Urothelium cell line (cell line): Measurements from ENCODE around the gene SNRNP200.
"Not testable (repeated sequence)": the region's sequence is repeated elsewhere in the genome, so short reads cannot be mapped to it uniquely, and the experiment has no call there.

Experiments
- DNase-seq: peaks from one replicate; pipeline ENCODE4 v3.0.0; 2011; ENCODE audit warnings: low spot score, mixed read lengths
- FAIRE-seq: peaks from 2 replicates; lab custom pipeline; 2011; peaks lifted over from hg19 to GRCh38; lab: Jason Lieb, UNC

SNRNP200 gene

GRCh38 chr2:96325884-96326255 lies 20.5 kb upstream of the SNRNP200 start:
- DNase-seq (no peak), FAIRE-seq (no peak)

GRCh38 chr2:96325041-96325883 lies 19.9 kb upstream of the SNRNP200 start, which contains the start of gene ITPRIPL1:
TSS of gene ITPRIPL1 (plus strand) at chr2:96325317. CDS start at chr2:96325840, 523 bp downstream.
- FAIRE-seq (no peak), DNase-seq (no peak)

GRCh38 chr2:96324721-96325040 lies 19.3 kb upstream of the SNRNP200 start:
- FAIRE-seq: no peak
- no peak for DNase-seq

GRCh38 chr2:96323849-96324248 lies 18.5 kb upstream of the SNRNP200 start:
- FAIRE-seq: no peak
- no peak for DNase-seq

- DNase-seq: no peak
Observed at GRCh38 chr2:96320728-96321622, 15.6 kb upstream of the SNRNP200 start.

GRCh38 chr2:96320326-96320725 lies 15.0 kb upstream of the SNRNP200 start:
- no peak for DNase-seq
- no peak for FAIRE-seq

More at GRCh38 chr2:96320728-96321622, 15.6 kb upstream of the SNRNP200 start:
- no peak for FAIRE-seq

- no peak for FAIRE-seq
- DNase-seq: no peak
Observed at GRCh38 chr2:96319396-96319795, 14.1 kb upstream of the SNRNP200 start.

GRCh38 chr2:96318723-96319122 lies 13.4 kb upstream of the SNRNP200 start:
- DNase-seq (no peak), FAIRE-seq (no peak)

GRCh38 chr2:96317584-96317997 lies 12.2 kb upstream of the SNRNP200 start:
- DNase-seq (no peak), FAIRE-seq (no peak)

GRCh38 chr2:96316999-96317398 lies 11.7 kb upstream of the SNRNP200 start:
- DNase-seq (no peak), FAIRE-seq (no peak)

- DNase-seq (peak; percentile 76), FAIRE-seq (peak; percentile 82)
Observed at GRCh38 chr2:96315400-96316071, 10.2 kb upstream of the SNRNP200 start.

GRCh38 chr2:96315005-96315399 lies 9.7 kb upstream of the SNRNP200 start:
- DNase-seq: peak; percentile 26
- FAIRE-seq: no peak

GRCh38 chr2:96308248-96308647 lies 2.9 kb upstream of the SNRNP200 start:
- FAIRE-seq (no peak), DNase-seq (no peak)

- no peak for FAIRE-seq
- no peak for DNase-seq
Observed at GRCh38 chr2:96306370-96306769, 1.0 kb upstream of the SNRNP200 start.

- no peak for DNase-seq
- FAIRE-seq: no peak
Observed at GRCh38 chr2:96305979-96306308, 598 bp upstream of the SNRNP200 start.

- FAIRE-seq (no peak), DNase-seq (no peak)
Observed at GRCh38 chr2:96304606-96305005, 740 bp downstream of the SNRNP200 start.

GRCh38 chr2:96301865-96302264 lies 3.5 kb downstream of the SNRNP200 start:
- FAIRE-seq (no peak), DNase-seq (no peak)

- DNase-seq (no peak), FAIRE-seq (no peak)
Observed at GRCh38 chr2:96296925-96297324, 8.4 kb downstream of the SNRNP200 start.

- DNase-seq, FAIRE-seq: not testable (repeated sequence)
Observed at GRCh38 chr2:96294271-96294670, 11.1 kb downstream of the SNRNP200 start.

- FAIRE-seq (no peak), DNase-seq (no peak)
Observed at GRCh38 chr2:96291751-96292150, 13.6 kb downstream of the SNRNP200 start.

GRCh38 chr2:96287273-96287856 lies 18.0 kb downstream of the SNRNP200 start:
- DNase-seq (no peak), FAIRE-seq (no peak)
